SK-N-MC (cell line): ENCODE results near the gene SNX21.
"Not testable (repeated sequence)": the region's sequence is repeated elsewhere in the genome, so short reads cannot be mapped to it uniquely, and the experiment has no call there.

Experiments used
- DNase-seq: peaks from one replicate; pipeline ENCODE4 v3.0.0-alpha.2; 2011; ENCODE audit warnings: low read depth, low spot score
- H3K27ac ChIP-seq: fragments of 200-600 bp; sonication (generic); 2 replicates; pipeline ENCODE4 v1.5.1; 2016; ENCODE audit warnings: mixed run types
- H3K36me3 ChIP-seq: fragments of 200-600 bp; sonication (generic); 2 replicates; pipeline ENCODE4 v1.6.1; 2017; ENCODE audit warnings: antibody characterized with exemption, low read length, mixed read lengths; ENCODE audit not compliant: insufficient read depth
- H3K4me3 ChIP-seq: fragments of 200-600 bp; sonication (generic); 2 replicates; pipeline ENCODE4 v1.5.1; 2016
- H3K9ac ChIP-seq: fragments of 200-600 bp; sonication (generic); 2 replicates; pipeline ENCODE4 v1.8.0; 2017; ENCODE audit warnings: mixed run types, mixed read lengths; ENCODE audit not compliant: insufficient read length
- H3K9me3 ChIP-seq: fragments of 200-600 bp; sonication (generic); 2 replicates; pipeline ENCODE4 v1.6.1; 2017; ENCODE audit warnings: low read depth, mild to moderate bottlenecking, antibody characterized with exemption, low read length, moderate library complexity, mixed read lengths
- EZH2 ChIP-seq: fragments of 200-600 bp; sonication (generic); IDR thresholded peaks from one replicate; pipeline ENCODE4 v1.6.1; 2017; ENCODE audit warnings: antibody characterized with exemption
- FOXP2 ChIP-seq: optimal IDR thresholded peaks from 2 replicates; pipeline ENCODE3; 2011; ENCODE audit warnings: mild to moderate bottlenecking, moderate library complexity; ENCODE audit not compliant: insufficient read depth; ENCODE audit errors: extremely low read length, control extremely low read depth
- POLR2AphosphoS5 ChIP-seq: IDR thresholded peaks from 2 replicates; pipeline ENCODE4 v1.6.1; 2012; ENCODE audit warnings: mild to moderate bottlenecking, low read depth, low read length, borderline replicate concordance

Gene SNX21, protein sequence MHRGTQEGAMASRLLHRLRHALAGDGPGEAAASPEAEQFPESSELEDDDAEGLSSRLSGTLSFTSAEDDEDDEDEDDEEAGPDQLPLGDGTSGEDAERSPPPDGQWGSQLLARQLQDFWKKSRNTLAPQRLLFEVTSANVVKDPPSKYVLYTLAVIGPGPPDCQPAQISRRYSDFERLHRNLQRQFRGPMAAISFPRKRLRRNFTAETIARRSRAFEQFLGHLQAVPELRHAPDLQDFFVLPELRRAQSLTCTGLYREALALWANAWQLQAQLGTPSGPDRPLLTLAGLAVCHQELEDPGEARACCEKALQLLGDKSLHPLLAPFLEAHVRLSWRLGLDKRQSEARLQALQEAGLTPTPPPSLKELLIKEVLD

DNA sequence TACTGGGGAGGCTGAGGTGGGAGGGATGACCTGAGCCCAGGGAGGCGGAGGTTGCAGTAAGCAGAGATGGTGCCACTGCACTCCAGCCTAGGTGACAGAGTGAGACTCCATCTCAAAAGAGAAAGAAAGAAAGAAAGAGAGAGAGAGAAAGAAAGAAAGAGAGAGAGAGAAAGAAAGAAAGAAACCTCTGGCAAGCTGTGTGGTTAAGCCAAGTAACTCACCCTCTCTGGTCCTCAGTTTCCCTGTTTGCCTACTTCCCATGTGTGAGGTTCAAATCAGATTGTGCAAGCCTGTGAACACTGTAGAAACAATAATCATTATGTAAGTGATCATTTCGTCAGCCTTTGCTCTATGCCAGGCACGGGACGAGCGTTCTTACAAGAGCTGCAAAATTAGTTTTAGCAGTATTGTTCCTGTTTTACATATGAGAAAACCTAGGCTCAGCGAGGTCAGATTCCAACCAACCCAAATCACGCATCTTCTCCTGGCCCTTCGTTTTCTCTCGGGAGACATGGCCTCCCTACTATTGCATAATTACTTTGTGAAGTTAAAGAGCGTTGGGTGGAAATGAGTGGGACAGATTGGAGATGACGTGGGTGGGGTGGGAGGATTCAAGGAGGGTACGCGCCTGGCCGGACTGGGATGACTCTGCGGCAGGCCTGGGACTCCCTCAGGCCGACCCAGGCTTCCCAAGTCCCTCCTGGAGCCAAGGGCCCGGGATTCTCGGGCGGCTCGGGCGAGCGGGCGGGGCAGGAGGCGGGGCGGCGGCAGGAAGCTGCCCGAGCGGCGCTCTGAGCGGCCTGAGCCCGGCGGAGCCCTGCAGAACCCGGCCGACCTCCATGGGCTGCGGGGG is at the start of gene SNX21:
Gene SNX21 (plus strand): TSS at position 770 of the 853 bp plus-strand sequence. CDS start 121 bp downstream, outside the sequence.
- no peak for DNase-seq
- TF ChIP-seq POLR2AphosphoS5 (no peak), FOXP2 (no peak), EZH2 (no peak)
- H3K4me3 ChIP-seq, result peak within 1 kb of the TSS; percentile 89
- H3K9ac ChIP-seq, result peak within 1 kb of the TSS; percentile 70
- no peaks in the 10 kb centered on the region for H3K9me3 ChIP-seq
- H3K36me3 ChIP-seq, result no peaks in the 10 kb centered on the region
- no peak within 1 kb of the TSS for H3K27ac ChIP-seq

DNA sequence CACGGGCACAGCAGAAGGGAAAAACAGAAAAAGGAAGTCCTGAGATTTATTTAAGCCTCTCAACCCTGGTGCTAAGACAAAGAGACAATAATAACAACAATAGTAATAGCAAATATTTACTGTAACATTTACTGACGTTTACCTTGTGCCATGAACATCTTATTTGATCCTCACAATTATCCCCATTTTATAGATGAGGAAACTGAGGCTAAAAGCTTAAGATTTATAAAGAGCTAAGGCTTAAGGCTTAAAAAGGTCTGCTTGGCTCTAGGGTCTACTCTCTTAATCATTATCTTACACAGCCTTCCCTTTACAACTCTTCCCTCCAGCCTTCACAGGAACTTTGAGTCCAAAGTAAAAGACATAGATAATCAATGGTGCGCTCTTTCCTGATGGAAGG is 45.2 kb upstream of the SNX21 start:
- no peaks in the 10 kb centered on the region for H3K36me3 ChIP-seq
- no peak overlapping the region for H3K9ac ChIP-seq
- no peaks in the 10 kb centered on the region for H3K9me3 ChIP-seq
- no peak for DNase-seq
- TF ChIP-seq POLR2AphosphoS5 (no peak), FOXP2 (no peak), EZH2 (no peak)
- no peak overlapping the region for H3K4me3 ChIP-seq
- H3K27ac ChIP-seq, result no peak overlapping the region

DNA sequence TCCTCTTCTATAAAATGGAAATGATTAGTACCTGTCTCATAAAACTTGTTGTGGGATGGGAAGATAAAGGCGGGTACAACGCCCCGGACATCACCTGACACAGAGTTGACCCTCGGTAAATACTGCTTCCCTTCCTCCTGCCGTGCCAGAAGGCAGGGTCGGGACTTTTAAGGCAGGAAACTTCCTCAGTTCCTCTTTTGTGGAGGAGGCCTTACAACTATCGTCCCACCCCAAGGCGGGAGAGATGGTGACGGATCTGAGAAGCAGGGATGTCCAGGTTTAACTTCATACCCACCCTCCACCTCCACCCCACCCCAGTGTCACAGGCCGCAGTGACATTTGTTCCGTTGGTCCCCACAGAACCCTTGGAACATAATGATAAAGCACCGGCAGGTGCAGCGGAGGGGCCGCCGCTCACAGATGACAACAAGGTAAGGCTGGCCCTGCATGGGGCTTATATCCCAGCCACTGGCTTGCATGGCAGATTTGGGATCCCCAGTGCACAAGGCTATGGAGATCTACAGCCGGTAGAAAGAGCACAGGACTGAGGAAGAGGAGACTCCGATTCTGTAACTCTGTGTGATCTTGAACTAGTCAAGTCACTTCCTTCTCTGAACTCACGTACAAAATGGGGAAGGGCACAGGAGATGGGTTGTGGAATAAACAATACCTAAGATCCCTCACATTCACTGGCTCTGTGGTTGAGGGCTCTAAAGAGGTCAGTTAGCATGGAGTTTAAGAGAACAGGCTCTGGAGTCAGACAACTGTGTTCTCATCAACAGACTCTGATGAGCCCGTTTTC is 41.1 kb upstream of the SNX21 start:
- DNase-seq, result no peak
- Histone ChIP-seq H3K9ac (peak overlapping the region; percentile 94), H3K36me3 (peaks cover 27% of the 10 kb centered on the region), H3K27ac (no peak overlapping the region), H3K4me3 (peak overlapping the region; percentile 83), H3K9me3 (no peaks in the 10 kb centered on the region)
- TF ChIP-seq EZH2, result no peak
- no peak for TF ChIP-seq POLR2AphosphoS5
- TF ChIP-seq FOXP2, result no peak

DNA sequence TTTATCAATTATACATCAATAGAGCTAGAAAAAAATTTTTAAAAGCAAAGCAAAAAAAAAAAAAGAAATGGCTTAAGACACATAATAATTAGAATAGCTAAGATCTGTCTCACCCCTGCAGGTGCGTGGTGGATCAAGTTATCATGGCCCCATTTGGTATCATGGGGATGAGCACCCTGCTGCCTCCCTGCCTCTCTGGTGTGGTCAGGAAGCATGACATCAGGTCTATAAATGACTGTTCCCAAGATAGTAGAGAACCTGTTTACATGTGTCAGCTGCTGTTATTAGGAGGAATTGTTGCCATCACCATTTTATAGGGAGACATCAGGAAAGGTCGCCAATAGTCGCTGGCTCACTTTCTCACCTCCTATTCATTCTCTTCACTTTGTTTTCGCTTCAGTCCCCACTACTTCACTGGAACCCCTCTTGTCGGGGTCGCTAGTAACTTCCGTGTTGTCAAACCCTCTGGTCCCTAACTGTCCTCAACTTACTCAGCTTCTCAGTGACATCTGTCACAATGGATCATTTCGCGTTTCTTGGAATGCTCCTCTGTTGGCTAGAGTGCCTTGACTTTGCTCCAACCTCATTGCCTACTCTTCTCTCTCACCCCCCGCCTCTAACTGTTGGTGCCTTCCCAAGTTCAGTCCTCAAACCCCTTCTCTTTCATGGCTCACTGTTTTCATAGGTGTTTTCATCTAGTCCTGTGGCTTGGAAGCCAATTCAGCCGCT is 37.1 kb upstream of the SNX21 start:
- Histone ChIP-seq H3K4me3 (no peak overlapping the region), H3K9ac (no peak overlapping the region), H3K9me3 (no peaks in the 10 kb centered on the region), H3K27ac (no peak overlapping the region), H3K36me3 (peaks cover 33% of the 10 kb centered on the region)
- no peak for TF ChIP-seq EZH2
- no peak for DNase-seq

DNA sequence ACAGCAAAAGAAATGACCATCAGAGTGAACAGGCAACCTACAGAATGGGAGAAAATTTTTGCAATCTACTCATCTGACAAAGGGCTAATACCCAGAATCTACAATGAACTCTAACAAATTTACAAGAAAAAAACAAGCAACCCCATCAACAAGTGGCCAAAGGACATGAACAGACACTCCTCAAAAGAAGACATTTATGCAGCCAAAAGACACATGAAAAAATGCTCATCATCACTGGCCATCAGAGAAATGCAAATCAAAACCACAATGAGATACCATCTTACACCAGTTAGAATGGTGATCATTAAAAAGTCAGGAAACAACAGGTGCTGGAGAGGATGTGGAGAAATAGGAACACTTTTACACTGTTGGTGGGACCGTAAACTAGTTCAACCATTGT is 36.1 kb upstream of the SNX21 start:
- H3K27ac ChIP-seq, DNase-seq, H3K9me3 ChIP-seq, H3K4me3 ChIP-seq, H3K9ac ChIP-seq: not testable (repeated sequence)
- peaks cover 40% of the 10 kb centered on the region for H3K36me3 ChIP-seq

DNA sequence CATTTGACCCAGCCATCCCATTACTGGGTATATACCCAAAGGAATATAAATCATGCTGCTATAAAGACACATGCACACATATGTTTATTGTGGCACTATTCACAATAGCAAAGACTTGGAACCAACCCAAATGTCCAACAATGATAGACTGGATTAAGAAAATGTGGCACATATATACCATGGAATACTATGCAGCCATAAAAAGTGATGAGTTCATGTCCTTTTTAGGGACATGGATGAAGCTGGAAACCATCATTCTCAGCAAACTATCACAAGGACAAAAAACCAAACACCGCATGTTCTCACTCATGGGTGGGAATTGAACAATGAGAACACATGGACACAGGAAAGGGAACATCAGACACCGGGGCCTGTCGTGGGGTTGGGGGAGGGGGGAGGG is 35.6 kb upstream of the SNX21 start:
- not testable (repeated sequence) for H3K9me3 ChIP-seq, DNase-seq, H3K27ac ChIP-seq, H3K4me3 ChIP-seq, H3K9ac ChIP-seq
- H3K36me3 ChIP-seq, result peaks cover 44% of the 10 kb centered on the region

DNA sequence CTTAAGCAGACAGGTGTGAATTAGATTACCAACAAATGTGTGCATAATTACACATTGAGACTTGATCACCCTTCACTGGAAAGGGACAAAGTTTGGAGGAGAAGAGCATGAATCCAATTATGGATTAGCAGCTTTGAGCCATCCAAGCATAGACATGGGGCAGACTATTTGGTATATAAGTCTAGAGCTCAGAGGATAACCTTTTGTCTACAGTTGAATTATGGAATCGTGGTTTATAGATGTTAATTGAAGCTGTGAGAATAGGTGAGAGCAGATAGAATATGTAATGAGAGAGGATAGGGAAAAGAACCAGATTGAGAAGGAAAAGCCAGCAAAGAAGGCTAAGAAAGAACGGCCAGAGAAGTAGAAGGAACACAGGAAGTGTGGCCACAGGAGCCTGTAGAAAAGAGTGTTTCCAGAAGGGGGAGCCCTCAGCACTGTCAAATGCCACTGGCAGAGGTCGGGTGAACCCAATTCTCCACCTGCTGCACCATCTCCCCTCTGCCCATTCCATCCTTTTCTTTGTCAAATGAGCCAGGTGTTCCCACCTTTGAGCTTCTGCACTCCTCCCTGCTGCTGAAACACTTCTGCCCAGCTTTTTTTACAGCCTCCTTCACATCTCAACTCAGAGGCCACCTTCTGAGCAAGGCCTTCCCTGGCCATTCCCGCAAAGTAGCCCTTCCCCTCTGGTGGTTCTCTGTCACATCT is 34.5 kb upstream of the SNX21 start:
- no peak for TF ChIP-seq EZH2
- TF ChIP-seq FOXP2, result no peak
- no peak for TF ChIP-seq POLR2AphosphoS5
- Histone ChIP-seq H3K9ac (no peak overlapping the region), H3K36me3 (peaks cover 50% of the 10 kb centered on the region), H3K27ac (no peak overlapping the region), H3K9me3 (no peaks in the 10 kb centered on the region), H3K4me3 (no peak overlapping the region)
- DNase-seq, result no peak

DNA sequence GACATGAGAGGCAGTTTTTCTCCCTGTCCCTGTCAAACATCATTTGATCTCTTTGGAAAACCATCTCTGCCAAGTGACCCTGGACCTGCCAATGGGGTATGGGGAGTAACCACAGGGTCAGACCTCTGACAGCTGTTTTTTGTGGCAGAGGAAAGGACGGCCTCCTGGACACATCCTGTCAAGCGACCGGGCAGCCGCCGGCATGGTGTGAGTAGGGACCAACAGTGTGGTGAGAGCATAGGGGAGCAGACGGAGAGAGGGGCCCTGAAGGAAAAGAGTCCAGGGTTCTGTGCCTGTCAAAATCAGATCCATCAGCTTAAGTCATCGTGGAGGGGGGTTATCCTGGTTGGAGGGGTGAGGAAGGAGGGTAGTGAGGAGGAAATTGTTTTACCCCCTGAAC is 31.7 kb upstream of the SNX21 start:
- TF ChIP-seq FOXP2, result no peak
- DNase-seq, result no peak
- H3K27ac ChIP-seq, result no peak overlapping the region
- no peak overlapping the region for H3K4me3 ChIP-seq
- no peaks in the 10 kb centered on the region for H3K9me3 ChIP-seq
- H3K9ac ChIP-seq, result no peak overlapping the region
- H3K36me3 ChIP-seq, result peaks cover 52% of the 10 kb centered on the region
